Duodenal mucosa (tissue), 2 donors: Measurements from ENCODE around the gene INSL4.

Experiments
- H3K27ac ChIP-seq: one replicate; pipeline ENCODE4 v1.7.0; 2013; ENCODE audit warnings: low read depth, low read length
- H3K27me3 ChIP-seq, 2 donors: one replicate each; pipeline ENCODE4 v1.7.0; 2013; ENCODE audit warnings: low read length in 2 of 2, control low read depth in 1 of 2; ENCODE audit not compliant: insufficient read depth in 2 of 2, control insufficient read depth in 1 of 2
- H3K36me3 ChIP-seq, 2 donors: one replicate each; pipeline ENCODE4 v1.7.0; 2013; ENCODE audit warnings: low read length in 2 of 2, control low read depth in 1 of 2; ENCODE audit not compliant: insufficient read depth in 2 of 2, control insufficient read depth in 1 of 2
- H3K4me1 ChIP-seq, 2 donors: one replicate each; pipeline ENCODE4 v1.7.0; 2013; ENCODE audit warnings: low read length in 2 of 2, control low read depth in 1 of 2; ENCODE audit not compliant: insufficient read depth in 2 of 2, control insufficient read depth in 1 of 2
- H3K4me3 ChIP-seq, 2 donors: one replicate each; pipeline ENCODE4 v1.7.0; 2013; ENCODE audit warnings: low read length in 2 of 2, low read depth in 1 of 2
- H3K9ac ChIP-seq, 2 donors: one replicate each; pipeline ENCODE4 v1.7.0; 2013; ENCODE audit warnings: low read length in 2 of 2, low read depth in 1 of 2
- H3K9me3 ChIP-seq, 2 donors: one replicate each; pipeline ENCODE4 v1.7.0; 2013; ENCODE audit warnings: low read length in 2 of 2, control low read depth in 1 of 2; ENCODE audit not compliant: control insufficient read depth in 1 of 2

INSL4 gene

DNA sequence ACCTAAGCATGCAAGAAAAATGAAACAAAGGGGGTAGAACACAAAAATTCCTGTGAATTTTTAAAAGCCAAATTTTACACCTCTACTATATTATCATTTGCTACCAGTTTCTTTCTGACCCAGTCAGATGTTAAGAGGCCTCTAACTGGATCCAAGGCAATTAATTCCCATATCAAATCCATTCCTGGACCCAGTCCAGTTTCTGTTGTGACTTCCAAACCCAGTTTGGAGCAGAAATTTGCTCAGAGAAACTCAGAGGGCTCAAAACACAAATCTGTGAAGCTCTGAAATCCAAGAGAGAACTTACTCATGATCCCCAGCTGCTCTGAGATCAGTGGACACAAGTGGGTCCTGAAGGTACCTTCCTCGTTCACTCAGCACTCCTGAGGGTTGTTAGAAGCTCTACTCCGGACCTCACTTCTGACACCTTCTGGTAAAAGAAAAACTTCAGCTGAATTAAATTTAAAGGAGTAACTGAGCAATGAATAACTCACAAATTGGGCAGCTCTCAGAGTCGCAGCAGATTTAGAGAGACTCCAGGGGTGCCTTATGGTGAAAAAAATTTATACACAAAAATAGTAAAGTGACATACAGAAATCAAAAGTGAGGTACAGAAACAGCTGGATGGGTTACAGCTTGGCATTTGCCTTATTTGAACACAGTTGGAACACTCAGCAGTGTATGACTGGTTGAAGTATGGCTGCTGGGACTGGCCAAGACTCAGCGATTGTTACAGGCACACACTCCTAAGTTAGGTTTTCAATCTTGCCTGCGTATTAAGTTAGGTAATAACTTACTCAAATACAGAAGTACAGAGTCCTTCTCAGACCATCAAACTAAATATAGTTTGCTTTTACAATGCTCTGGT, 32.4 kb downstream of the INSL4 start:
- H3K27ac ChIP-seq, result no peak overlapping the region
- no peak overlapping the region for H3K4me3 ChIP-seq
- no peaks in the 10 kb centered on the region for H3K36me3 ChIP-seq

DNA sequence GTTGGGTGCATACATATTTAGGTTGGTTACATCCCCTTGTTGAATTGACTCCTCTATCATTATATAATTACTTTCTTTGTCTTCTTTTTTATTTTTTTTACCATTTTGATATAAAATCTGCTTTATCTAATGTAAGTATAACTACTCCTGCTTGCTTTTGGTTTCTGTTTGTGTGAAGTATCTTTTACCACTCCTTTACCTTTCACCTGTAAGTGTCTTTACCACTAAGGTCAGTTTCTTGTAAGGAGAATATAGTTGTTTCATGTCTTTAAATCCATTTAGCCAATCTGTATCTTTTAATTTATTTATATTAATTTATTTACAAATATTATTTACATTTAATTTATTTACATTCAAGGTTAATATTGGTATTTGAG, 33.0 kb downstream of the INSL4 start:
- H3K36me3 ChIP-seq, result no peaks in the 10 kb centered on the region
- no peak overlapping the region for H3K4me3 ChIP-seq
- no peaks in the 10 kb centered on the region for H3K27me3 ChIP-seq
- H3K9me3 ChIP-seq, result no peaks in the 10 kb centered on the region
- no peak overlapping the region for H3K27ac ChIP-seq
- no peaks in the 10 kb centered on the region for H3K4me1 ChIP-seq
- no peak overlapping the region for H3K9ac ChIP-seq

More for the DNA sequence above, 32.4 kb downstream of the INSL4 start:
- Histone ChIP-seq H3K27me3 (no peaks in the 10 kb centered on the region), H3K4me1 (no peaks in the 10 kb centered on the region), H3K9ac (no peak overlapping the region), H3K9me3 (no peaks in the 10 kb centered on the region)

DNA sequence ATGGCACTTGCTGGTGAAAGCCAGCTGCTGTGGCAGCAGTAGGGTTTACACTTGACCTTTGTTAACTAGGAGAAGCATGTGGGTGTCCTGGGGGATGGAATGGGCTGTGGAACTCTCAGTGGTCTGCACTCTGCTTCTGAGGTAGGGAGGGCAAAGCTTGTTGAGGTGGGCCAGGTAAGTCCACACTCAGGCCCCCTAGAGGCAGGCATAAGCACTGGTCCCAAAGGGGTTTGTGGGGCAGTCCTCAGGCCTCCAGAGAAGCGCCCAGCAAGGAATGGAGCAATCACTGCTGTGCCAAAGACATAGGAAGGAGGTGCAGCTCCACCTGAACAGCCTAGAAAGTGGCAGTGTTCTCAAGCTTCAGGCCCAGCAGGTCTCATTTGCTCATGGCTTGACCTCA, 34.7 kb downstream of the INSL4 start:
- H3K4me3 ChIP-seq, result no peak overlapping the region
- no peaks in the 10 kb centered on the region for H3K27me3 ChIP-seq
- H3K27ac ChIP-seq, result no peak overlapping the region
- no peaks in the 10 kb centered on the region for H3K9me3 ChIP-seq
- H3K9ac ChIP-seq, result no peak overlapping the region
- H3K36me3 ChIP-seq, result no peaks in the 10 kb centered on the region
- no peaks in the 10 kb centered on the region for H3K4me1 ChIP-seq

DNA sequence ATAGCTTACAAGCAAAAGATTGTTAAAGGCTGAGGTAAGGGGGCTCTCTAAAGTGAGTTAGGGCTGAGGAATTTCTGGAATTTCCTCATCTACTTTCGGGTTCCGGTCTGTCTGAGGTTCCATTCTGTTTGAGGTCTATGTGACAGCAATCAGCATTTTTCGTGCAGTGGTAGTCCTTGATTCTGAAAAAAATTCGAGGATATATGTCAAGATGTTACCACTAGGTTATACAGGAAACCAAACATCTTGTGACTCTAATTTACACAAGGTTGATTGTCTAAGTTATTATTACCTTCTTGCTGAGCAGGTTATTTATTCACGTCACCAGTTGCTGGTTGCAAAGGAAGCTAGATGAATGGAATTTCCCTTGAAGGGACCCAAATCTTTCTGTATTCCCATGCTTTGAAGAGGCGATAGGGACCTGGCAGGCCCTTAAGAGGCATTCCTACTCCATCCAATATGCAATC, 38.1 kb downstream of the INSL4 start:
- no peaks in the 10 kb centered on the region for H3K9me3 ChIP-seq
- no peak overlapping the region for H3K27ac ChIP-seq
- no peaks in the 10 kb centered on the region for H3K4me1 ChIP-seq
- no peak overlapping the region for H3K4me3 ChIP-seq
- H3K36me3 ChIP-seq, result no peaks in the 10 kb centered on the region
- no peak overlapping the region for H3K9ac ChIP-seq
- no peaks in the 10 kb centered on the region for H3K27me3 ChIP-seq

DNA sequence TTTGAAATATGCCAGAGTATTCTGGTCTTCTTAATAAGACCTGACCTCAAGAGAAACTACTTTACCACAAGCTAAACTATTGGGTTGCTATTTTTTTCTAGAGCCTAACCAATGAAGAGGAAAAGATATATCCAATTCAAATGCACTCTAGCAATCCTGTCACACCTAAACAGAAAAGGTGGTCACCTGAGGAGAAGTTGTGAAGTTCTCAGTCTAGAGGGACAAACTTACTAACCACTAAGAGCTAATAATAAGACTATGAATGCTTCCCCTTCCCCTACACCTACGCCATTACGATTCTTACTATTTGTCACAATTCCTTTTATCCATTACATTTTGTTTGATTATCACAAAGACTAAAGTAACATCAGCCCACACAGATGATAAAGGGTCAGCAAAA, 43.6 kb downstream of the INSL4 start:
- Histone ChIP-seq H3K36me3 (no peaks in the 10 kb centered on the region), H3K9ac (no peak overlapping the region), H3K4me3 (no peak overlapping the region), H3K4me1 (no peaks in the 10 kb centered on the region), H3K27me3 (no peaks in the 10 kb centered on the region), H3K9me3 (no peaks in the 10 kb centered on the region), H3K27ac (no peak overlapping the region)

DNA sequence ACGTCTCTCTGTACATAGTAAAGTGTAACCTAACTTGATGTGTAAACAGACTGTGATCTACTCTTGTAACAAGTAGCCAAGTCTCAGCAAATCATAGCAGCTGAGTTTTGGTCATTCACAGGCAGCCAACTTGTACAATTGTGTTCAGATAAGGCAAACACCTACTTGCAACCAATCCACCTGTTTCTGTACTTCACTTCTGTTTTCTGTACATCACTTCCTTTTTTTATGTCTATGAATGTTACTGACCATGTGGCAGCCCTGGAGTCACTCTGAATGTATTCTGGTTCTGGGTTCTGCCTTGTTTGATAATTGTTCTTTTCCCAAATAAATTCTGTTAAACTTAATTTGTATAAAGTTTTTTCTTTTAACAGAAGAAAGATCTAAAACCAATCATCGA, 47.3 kb downstream of the INSL4 start:
- no peaks in the 10 kb centered on the region for H3K4me1 ChIP-seq
- no peak overlapping the region for H3K27ac ChIP-seq
- H3K9me3 ChIP-seq, result no peaks in the 10 kb centered on the region
- no peaks in the 10 kb centered on the region for H3K27me3 ChIP-seq
- no peak overlapping the region for H3K9ac ChIP-seq
- H3K36me3 ChIP-seq, result no peaks in the 10 kb centered on the region
- no peak overlapping the region for H3K4me3 ChIP-seq
